H1 (cell line): ENCODE measurements around the gene BARHL2. TPM values are rescaled to one million over a fixed set of nuclear protein-coding genes. Genes with fewer than 3 reads are reported as not detected.

Source experiments
- RNF2 ChIP-seq: fragments of 200-900, 300-1000 bp; sonication (generic); IDR thresholded peaks from 2 replicates; pipeline ENCODE4 v1.7.1; 2016; ENCODE audit warnings: borderline replicate concordance, low read depth, mild to moderate bottlenecking, antibody characterized with exemption, low read length; ENCODE audit not compliant: poor library complexity, severe bottlenecking; ENCODE audit errors: missing control alignments
- YY1 ChIP-seq: IDR thresholded peaks from 2 replicates; pipeline ENCODE4 v1.6.1; 2011; ENCODE audit warnings: low read depth, mild to moderate bottlenecking, low read length
- polyA plus RNA-seq, 7 experiments: library from polyadenylated mRNA; depleted of rRNA in 3 of 7; stranded (reverse) in 5 of 7; unstranded in 2 of 7; fragments of >200 nt in 5 of 7; fragments of 200-250 nt in 2 of 7; gene quantifications; 1 replicate in 5 of 7; 2 replicates in 1 of 7; 4 replicates in 1 of 7; pipeline versions ENCODE4 v1.2.1 to v1.2.3, GENCODE V29; 2011 to 2013; ENCODE audit warnings: missing spikeins in 2 of 7, mixed read lengths in 2 of 7
- total RNA-seq: library from RNA; stranded (reverse); fragmentation: NEBNext Ultra II Directional; extraction: Animal tissue kit (Norgen Biotek cat#: 25700); gene quantifications from 2 replicates; pipeline ENCODE4 v1.2.1, GENCODE V29; 2021

BARHL2 gene
- total and polyA plus RNA-seq, 2 of the 8 experiments (the other 6 are each of a cell fraction or from before 2014, with no cell fraction given) = 0.15 TPM; not detected in 1

- TF ChIP-seq YY1 = no peak
- no peak for TF ChIP-seq RNF2
- TF ChIP-seq, all 59 proteins: peak for 6
These were observed 736 bp upstream of the BARHL2 start (continued) for GRCh38 chr1:90717665-90718410.
